ENCODE measurements around the gene NPAS2. TPM values are rescaled to one million over a fixed set of nuclear protein-coding genes. Genes with fewer than 3 reads are reported as not detected.

The NPAS2 gene
- total RNA-seq, 1 donor from 2014 or later = 38.0 TPM

DNA sequence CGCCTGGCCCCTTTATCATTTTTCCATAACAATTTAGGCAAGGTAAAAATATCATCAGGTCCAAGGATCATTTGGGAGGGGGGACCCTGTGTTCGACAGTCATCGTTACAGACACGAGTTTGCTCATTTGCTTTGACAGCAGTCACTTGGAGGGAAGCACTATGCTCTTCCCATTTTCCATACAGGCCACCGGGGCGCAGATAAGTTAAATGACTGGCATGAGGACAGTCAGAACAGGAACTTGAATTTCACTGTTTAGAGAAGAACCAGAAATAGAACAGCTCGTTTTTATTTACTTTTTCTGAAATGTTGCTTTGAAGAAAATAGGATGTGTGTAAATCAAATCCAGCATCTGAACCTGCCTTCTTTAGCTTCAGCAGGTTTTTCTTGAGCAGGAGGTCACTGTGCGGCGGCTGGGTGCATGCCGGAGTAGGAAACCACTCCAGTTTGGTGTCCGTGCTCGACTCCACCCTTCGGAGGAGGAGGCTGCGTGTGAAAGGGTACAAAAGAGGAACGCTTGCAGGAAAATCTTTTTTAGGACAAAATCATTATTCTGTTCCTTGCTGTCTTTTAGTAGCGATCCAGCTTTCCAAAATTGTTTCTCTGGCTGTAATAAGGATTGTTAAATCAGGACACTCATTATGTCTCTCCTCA, 15.2 kb downstream of the NPAS2 start:
- intact Hi-C loops (cut with DNase I) = no loop called here
- ATAC-seq (ENCODE audit: poor library complexity) (no peak), DNase-seq (no peak)

DNA sequence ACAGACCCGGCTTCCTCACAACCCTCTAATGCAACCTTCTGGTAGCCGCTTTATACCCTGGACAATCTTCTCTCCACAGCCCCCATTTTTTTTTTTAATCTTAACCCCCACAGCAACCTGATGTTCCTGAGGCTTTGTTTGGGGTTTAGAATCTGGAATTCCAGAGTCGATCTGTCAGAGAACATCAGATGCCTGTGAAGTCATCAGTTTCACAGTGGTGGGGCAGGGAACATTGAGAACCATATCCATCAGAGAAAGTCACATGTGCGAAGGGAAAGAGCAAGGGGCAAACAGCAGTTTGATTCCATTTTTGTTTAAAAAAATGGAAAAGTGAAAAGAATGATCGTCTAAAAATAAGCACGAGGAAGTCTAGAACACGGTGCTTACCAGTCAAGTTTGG, 20.6 kb downstream of the NPAS2 start:
- ATAC-seq (ENCODE audit: poor library complexity) = no peak
- intact Hi-C loops (cut with DNase I) = no loop called here

DNA sequence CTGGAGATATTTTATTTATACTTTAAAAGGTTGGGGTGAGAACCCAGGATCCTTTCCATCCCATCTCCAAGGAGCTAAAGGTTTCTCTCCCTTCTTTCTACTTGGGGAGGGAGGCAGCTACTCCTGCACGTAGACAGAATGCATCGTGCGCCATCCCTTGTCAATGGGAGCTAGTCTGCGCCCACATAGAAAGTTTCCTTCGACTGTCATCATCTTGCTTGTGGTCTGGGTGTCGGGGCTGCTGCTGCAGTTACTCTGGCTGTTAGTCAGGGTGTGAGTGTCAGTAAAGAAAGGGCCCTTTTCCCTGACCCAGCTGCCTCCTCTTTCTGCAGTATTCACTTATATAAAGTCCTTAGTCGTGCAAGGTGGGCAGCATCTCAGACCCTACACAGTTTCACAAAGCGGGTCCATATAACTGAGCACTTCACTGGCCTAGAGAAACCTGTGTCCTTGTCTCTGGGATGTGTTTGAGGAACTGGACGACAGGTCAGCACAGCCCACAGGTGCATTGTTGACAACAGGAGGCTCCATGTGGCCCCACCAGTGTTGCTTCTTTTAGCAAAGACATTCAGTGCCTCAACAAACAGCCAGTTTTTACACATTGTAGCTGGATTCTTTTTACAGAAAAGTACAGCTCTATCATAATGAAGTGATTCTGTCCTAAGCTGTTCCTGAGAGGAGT, 22.4 kb downstream of the NPAS2 start:
- intact Hi-C loops (cut with DNase I) = no loop called here
- no peak for DNase-seq
- ATAC-seq (ENCODE audit: poor library complexity) = no peak

More for the DNA sequence above, 20.6 kb downstream of the NPAS2 start:
- DNase-seq = no peak

DNA sequence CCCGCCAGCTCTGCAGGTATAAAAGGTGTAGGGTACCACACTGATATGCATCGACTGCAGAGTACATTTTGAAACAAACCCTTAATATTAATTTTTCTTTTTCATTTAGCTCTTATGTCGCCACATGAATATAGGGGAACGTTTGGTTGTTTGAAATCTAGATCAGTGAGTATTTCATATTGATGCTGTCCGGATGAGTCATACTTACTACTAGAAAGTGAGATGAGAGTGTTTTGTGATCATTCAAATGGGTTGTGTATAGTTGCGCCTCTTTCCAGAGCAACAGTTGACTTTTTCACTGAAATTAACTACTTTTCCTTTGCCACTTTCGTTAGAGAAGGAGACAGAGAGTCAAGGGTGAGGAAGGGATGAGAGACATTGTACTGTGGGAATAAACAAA, 24.6 kb downstream of the NPAS2 start:
- intact Hi-C loops (cut with DNase I) = no loop called here
- ATAC-seq (ENCODE audit: poor library complexity) = no peak

DNA sequence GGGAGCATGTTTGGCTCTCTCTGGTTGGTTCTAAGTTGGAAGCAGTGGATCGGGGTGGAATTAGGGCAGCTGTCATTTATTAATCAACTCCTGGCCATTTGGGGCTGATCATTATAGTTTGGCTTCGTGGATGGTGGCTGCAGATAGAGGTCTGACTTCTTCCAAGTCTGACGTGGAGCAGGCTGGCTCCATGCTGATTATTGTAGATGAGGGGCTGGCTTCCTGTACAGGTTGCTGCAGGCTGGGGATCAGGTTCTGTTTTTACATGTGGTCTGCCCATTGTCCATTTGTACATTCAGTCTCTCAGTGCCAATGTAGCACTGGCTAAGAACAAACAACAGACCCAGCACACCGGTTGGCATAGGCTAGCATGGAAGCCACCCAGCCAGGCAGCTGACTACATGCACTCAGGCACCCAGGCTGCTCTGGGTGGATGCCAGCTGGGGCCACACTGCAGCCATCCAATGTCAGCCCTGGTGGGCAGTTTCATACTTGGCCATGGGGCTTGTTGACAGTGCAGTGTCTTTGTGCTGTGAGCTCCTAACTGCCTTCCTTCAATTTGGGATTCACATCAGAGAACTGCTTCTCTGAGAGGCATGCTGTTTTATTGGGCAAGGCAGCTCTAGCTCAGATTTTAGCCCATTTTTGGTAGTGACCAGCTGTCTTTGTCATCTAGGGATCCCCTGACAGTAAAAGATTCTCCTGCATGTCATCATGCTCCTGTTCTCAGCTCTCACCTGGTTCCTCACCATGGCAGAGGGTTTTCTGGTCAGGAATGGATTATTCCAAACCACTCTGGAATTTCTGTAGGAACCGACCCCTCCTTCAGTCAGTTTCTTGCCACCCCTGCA, 25.4 kb downstream of the NPAS2 start:
- intact Hi-C loops (cut with DNase I) = no loop called here

More for the DNA sequence above, 24.6 kb downstream of the NPAS2 start:
- no peak for DNase-seq

DNA sequence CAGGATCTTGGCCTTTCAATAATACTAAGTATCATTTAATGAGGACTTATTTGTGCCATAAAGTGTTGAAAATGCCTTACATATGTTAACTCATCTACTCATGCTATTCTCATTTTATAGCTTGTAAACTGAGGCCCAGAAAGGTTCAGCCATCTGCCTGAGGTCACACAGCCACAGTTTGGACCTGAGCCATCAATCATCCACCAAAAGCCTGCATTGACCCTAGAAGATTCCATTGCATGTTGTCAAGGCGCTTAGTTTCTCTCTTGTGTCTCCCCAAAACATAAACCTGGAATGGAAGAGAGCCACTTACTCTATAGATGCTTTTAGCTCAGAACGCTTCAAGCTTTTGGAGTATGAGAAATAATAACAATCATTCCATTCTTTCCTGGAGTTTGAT, 26.8 kb downstream of the NPAS2 start:
- no peak for ATAC-seq (ENCODE audit: poor library complexity)
- DNase-seq = no peak
- intact Hi-C loops (cut with DNase I) = no loop called here

More for the DNA sequence above, 25.4 kb downstream of the NPAS2 start:
- DNase-seq (peak; percentile 84), ATAC-seq (ENCODE audit: poor library complexity) (peak; percentile 91)

DNA sequence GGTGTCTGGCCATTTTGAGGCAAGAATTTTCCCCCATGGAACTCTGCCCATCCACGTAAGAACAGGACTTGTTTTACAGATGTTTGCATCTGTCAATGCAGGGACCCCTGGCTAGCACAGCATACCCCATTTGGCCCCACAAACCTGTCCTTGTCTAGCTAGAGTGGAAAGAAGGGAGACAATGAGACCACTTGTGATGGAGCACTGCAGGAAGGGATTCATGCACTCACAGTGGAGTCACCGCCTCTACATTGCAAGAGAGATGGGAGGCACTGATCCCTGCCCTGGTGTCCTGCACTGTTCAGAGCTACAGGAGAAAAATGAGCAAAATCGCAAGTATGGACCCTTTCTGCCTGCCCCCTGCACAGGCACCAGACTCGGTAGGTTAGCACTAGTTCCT, 32.5 kb downstream of the NPAS2 start:
- DNase-seq (no peak), ATAC-seq (ENCODE audit: poor library complexity) (no peak)
- intact Hi-C loops (cut with DNase I) = no loop called here

DNA sequence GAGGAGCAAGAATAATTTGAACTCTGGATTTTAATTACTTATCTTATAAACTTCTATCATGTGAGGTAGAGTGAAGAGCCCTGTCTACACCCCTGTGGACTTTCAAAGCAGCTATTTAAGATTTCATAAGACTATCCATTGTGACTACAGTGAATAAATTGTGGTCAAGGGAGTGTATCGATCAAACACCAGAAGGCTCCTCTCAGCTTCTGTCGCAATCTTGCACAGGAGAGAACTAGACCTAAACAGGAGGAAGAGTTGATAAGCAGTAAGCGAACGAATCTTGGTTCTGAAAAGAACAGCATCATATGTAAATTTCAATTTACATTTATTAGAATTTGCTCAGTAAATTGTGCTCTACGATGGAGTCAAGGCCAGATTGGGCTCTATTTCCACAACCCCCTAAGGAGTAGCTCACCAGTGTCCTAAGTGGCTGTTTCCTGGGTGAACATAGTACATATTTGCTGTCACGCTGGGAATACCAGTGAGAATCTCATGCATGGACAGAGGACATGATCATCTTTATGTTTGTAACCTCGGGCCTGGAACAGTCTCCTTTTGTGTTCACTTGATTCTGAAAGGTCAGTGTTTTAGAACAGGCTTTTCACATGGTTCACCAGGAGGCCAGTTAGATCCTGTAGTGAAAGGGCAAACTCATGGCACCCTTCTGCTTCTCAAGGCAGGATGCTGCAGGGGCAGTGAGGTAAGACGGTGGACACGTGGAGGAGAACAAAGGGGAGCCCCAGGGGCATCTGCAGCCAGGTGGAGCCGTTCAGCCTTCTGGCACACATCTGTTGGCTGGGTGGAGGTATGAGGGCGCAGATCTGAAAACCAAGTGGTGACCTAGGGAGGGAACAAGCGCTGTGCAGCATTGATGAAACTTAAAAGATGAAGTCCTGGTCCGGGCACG, 33.3 kb downstream of the NPAS2 start:
- intact Hi-C loops (cut with DNase I) = no loop called here
- ATAC-seq (ENCODE audit: poor library complexity) (peak; percentile 14), DNase-seq (no peak)

DNA sequence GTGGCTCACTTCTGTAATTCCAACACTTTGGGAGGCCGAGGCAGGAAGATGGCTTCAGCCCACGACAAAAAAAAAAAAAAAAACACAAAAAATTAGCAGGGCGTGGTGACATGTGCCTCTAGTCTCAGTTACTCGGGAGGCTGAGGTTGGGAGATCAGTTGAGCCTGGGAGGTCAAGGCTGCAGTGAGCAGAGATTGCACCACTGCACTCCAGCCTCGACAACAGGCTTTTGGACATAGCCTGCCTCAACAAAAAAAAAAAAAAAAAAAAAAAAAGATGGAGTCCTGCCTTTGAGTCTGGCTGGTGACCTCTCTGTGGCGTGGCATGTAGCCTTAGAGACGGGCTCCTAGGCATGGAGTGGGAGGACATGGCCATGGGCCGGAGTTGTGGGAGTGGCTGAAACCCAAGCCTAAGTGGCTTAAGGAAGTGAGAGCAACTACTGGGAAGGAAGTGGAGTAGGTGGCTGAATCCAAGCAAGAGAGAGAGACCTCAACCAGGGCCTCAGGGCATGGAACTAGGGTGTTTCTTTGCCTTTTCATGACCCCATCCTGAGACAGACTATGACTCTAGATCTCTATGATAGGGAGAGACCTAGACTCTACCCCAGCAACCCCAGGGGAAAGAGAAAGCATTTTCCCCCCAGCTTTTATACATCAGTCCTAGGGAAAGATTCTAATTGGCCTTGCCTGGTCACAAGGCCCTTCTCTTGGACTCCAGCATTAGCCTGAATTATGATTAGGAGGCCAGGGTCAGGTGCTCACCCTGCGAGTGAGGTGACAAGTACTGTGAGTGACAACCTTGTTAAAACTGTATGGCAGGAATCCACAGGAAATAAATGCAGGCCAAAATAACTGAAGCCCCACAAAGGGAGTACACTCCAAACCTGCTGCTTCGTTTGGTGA, 34.2 kb downstream of the NPAS2 start:
- DNase-seq (no peak), ATAC-seq (ENCODE audit: poor library complexity) (peak; percentile 78)
- intact Hi-C loops (cut with DNase I) = no loop called here

DNA sequence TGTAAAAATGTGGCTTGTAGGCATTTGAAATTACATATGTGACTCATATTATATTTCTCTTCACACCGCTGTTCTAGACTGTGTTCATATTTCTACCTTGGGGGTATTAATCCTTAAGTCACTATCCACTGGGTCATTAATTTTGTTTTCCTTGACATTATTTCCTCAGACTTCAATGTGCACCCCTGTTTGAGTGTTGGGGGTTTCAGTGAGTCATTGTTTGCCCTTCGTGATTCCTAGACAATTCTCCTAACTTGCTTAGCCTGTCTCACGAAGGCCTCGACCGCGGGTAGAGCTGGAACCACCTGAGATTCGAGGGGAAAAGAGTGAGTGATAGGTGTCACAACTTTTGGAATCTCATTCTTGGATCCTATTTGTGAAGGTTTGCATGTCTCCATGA, 35.1 kb downstream of the NPAS2 start:
- intact Hi-C loops (cut with DNase I) = no loop called here
- ATAC-seq (ENCODE audit: poor library complexity) = no peak
- no peak for DNase-seq

DNA sequence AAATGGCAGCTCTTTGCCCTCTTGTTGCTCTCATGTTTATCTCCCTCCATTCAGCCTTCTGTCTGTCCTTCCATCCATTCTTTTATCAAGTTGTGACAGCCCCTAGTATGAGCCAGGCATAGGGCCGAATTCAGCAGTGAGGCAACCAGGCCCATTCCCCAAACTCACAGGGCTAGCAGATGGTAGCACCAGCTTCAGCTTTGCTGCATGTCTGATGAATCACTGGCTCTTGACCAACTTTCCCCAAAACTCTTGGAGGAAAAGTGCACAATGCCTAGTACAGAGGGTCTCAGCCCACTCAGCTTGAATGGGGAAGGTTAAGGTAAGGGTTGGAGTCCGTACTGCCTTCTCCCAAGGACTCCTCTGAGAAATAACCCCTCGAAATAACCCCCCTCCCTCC, 35.7 kb downstream of the NPAS2 start:
- ATAC-seq (ENCODE audit: poor library complexity) (no peak), DNase-seq (no peak)
- intact Hi-C loops (cut with DNase I) = no loop called here

DNA sequence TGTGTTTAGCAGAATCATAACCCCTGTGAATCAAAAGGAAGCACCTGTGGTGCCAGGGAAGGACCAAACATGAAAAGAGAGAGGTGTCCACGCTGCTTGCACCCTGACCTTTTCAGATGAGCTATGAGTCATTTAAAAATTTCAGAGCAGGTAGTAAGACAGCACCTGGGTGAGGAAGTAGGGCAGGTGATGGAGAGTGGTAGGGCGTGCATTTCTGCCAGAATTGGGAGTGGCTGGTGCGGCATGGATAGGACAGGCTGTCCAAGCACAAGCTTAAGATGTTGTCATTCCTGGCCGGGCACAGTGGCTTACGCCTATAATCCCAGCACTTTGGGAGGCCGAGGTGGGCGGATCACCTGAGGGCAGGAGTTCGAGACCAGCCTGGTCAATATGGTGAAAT, 36.8 kb downstream of the NPAS2 start:
- intact Hi-C loops (cut with DNase I) = no loop called here
- ATAC-seq (ENCODE audit: poor library complexity) (no peak), DNase-seq (no peak)

DNA sequence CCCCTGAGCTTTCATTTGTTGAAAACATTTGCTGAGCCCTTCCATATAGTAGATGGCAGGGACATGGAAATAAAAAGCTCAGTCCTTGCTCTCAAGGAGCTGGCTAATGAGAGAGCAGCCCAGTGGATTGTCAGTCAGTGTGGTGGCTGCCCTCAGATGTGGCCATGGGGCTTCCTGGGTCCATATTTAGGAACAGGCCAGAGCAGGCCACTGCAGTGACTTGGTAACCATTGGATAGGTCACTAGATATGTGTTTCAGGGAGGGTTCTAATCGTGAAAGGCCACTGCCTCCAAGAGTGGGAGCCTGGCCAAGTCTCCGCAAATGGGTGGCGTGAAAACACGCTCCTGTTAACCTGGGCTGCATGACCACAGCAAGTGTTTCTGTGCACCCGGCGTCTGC, 37.4 kb downstream of the NPAS2 start:
- no peak for ATAC-seq (ENCODE audit: poor library complexity)
- intact Hi-C loops (cut with DNase I) = no loop called here
- no peak for DNase-seq

DNA sequence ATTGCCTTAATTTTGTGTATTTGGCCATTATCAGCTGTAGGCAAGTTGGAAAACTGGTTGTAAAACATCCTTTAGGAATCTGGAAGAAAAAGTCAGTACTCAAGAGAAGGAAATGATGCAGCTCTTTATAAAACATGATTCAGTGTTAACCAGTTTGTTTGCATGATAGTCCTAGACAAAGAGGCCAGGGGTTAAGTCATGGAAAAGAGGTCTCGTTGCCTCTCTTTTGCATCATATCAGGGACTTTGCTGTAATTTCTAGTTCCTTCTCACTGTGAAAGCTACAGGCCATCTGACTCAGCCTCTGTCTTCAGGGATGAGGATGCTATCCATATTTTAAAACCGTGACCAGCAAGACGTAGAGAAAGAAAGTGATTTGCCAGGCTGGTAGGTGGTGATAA, 38.0 kb downstream of the NPAS2 start:
- ATAC-seq (ENCODE audit: poor library complexity) (no peak), DNase-seq (no peak)
- intact Hi-C loops (cut with DNase I) = no loop called here

DNA sequence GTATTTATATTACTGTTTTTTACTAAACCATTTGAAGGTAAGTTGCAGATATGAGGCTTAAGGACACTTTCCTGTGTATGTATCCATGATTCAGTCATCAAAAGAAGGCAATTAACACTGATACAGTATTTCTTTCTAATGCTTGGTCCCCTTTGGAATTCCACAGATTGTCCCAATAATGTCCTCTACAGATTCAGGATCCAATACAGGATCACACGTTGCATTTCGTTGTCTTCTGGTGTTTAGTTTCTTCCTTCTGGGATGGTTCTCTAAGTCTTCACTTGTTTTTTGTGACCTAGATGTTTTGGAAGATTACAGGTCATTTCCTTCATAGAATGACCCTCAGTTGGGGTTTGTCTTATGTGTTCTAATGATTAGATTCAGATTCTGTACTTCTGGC, 40.0 kb downstream of the NPAS2 start:
- no peak for ATAC-seq (ENCODE audit: poor library complexity)
- DNase-seq = no peak
- intact Hi-C loops (cut with DNase I) = no loop called here

DNA sequence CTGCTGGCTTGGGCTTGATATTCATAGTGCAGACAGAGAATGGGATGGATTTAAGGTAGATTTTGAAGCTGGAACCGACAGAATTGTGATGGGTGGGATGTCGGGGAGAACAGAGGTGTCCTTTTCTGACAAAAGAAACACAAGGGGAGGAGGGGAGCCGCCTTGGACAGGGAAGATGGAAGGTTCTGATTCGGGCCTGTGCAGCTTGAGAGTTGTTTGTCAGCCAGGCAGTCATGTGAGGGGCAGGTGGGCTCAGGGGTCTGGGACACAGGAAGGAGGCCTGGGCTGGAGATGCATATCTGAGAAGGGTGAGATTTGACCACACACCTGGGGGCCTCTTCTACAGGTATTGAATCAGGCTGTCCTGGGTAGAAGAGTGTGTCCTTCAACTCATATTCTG, 41.4 kb downstream of the NPAS2 start:
- ATAC-seq (ENCODE audit: poor library complexity) (no peak), DNase-seq (no peak)
- intact Hi-C loops (cut with DNase I) = no loop called here

DNA sequence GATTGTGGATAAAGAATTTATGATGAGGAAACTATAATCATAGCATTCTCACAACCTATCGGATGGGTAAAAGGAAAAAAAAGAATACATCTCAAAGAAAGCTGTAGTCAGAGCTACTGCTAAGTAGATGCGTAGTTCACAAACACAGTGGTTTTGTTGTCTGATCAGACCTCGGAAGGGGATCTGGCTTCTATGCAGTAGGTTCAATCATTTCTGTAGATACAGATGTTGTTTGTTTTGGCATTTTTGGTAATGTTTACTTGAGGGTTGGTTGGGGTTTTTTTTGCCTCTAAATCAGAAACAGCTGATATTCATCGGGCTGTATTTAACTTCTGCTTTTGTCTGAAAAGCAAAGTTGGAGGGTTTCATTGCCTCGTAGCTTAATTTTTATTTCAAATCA, 42.1 kb downstream of the NPAS2 start:
- intact Hi-C loops (cut with DNase I) = no loop called here
- DNase-seq (no peak), ATAC-seq (ENCODE audit: poor library complexity) (no peak)

All from Right ventricle myocardium superior (tissue), 1 donor.